Thyroid gland (tissue), 4 donors: Measurements from ENCODE around the gene INPP4A. TPM values are rescaled to one million over a fixed set of nuclear protein-coding genes. Genes with fewer than 3 reads are reported as not detected.

Experiments
- DNase-seq, 2 donors: peaks; one replicate each; pipeline ENCODE4 v3.0.0-alpha.2; 2019
- H3K27ac ChIP-seq, 3 donors: fragments of 200-600 bp; sonication (generic); 1 replicate in 2 of 3; 2 replicates in 1 of 3; pipeline ENCODE4 v1.5.1; 2016 to 2019; ENCODE audit warnings: mild to moderate bottlenecking in 1 of 3, moderate library complexity in 1 of 3
- H3K27me3 ChIP-seq: fragments of 200-600 bp; sonication (generic); one replicate; pipeline ENCODE4 v1.5.1; 2019
- H3K36me3 ChIP-seq, 2 donors: fragments of 200-600 bp; sonication (generic); one replicate each; pipeline ENCODE4 v1.5.1; 2016 to 2019
- H3K4me1 ChIP-seq, 2 donors: fragments of 200-600 bp; sonication (generic); one replicate each; pipeline ENCODE4 v1.5.1; 2017 to 2019
- H3K4me3 ChIP-seq, 3 donors: fragments of 200-600 bp; sonication (generic); replicated peaks in 1 of 3; 1 replicate in 2 of 3; 2 replicates in 1 of 3; pipeline ENCODE4 v1.5.1; 2016; ENCODE audit warnings: mild to moderate bottlenecking in 1 of 3
- H3K9me3 ChIP-seq: fragments of 200-600 bp; sonication (generic); one replicate; pipeline ENCODE4 v1.5.1; 2017
- POLR2A ChIP-seq, 2 donors: fragments of 450-650 bp; IDR thresholded peaks; one replicate each; pipeline ENCODE4 v1.6.1; 2017; ENCODE audit warnings: antibody characterized with exemption in 2 of 2, mild to moderate bottlenecking in 2 of 2, moderate library complexity in 1 of 2
- WGBS, 2 donors: methylation state at CpG; one replicate each; pipeline ENCODE4 v1.1.5; 2017; 5-methylcytosine and 5-hydroxymethylcytosine counted together
- intact Hi-C: fragments of 100-400 bp; cut with DNase I; formaldehyde crosslinking; loops from one replicate; pipeline ENCODE4 v1.15.1; 2023
- total RNA-seq, 4 donors: library from RNA; depleted of rRNA; stranded (reverse); fragments of >200 nt; gene quantifications; one replicate each; pipeline ENCODE4 v1.2.3, GENCODE V29; 2016
- TF ChIP-seq, protein P1 (sequence below), 6 experiments: fragments of 200-600 bp in 3 of 6; fragments of 450-650 bp in 3 of 6; sonication (generic) in 3 of 6; IDR thresholded peaks; one replicate each; pipeline ENCODE4 v1.5.1; 2016 to 2019; ENCODE audit warnings: antibody characterized with exemption in 6 of 6, mild to moderate bottlenecking in 2 of 6, inconsistent platforms in 1 of 6, moderate library complexity in 1 of 6

INPP4A gene
- total RNA-seq, 4 donors from 2014 or later, result 18.9 to 24.9 (median 23.8) TPM

DNA sequence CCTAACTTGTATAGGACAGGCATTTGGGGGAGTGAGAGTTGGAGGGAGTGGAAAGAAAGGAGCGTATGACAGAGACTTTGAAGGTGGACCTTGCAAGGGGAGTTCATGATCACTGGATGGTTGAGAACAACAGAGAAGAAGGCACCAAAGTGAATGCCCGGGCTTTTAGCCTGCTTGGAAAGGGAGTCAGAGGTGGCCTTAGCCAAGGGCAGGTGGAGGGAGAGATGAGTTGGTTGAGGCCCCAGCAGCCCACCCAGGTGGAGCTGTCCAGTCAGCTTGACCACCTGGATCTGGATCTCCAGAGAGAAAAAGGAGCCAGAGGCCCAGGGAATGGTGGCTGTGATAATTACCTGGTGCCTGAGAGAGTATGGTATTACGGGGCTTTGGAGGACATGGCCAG lies 90.1 kb downstream of the INPP4A start:
- no peak for DNase-seq
- intact Hi-C loops, result no loop called here
- no peaks in the 10 kb centered on the region for H3K9me3 ChIP-seq
- TF ChIP-seq, protein P1, sequence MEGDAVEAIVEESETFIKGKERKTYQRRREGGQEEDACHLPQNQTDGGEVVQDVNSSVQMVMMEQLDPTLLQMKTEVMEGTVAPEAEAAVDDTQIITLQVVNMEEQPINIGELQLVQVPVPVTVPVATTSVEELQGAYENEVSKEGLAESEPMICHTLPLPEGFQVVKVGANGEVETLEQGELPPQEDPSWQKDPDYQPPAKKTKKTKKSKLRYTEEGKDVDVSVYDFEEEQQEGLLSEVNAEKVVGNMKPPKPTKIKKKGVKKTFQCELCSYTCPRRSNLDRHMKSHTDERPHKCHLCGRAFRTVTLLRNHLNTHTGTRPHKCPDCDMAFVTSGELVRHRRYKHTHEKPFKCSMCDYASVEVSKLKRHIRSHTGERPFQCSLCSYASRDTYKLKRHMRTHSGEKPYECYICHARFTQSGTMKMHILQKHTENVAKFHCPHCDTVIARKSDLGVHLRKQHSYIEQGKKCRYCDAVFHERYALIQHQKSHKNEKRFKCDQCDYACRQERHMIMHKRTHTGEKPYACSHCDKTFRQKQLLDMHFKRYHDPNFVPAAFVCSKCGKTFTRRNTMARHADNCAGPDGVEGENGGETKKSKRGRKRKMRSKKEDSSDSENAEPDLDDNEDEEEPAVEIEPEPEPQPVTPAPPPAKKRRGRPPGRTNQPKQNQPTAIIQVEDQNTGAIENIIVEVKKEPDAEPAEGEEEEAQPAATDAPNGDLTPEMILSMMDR (IDR thresholded peaks at IDR 0.05), result no peak
- no peak for TF ChIP-seq POLR2A (IDR thresholded peaks at IDR 0.05)
- H3K36me3 ChIP-seq, result peaks cover 3 to 22% of the 10 kb centered on the region in 2 donors
- WGBS, 2 donors, result 96% methylated on average over 3 of the region's 3 CpGs
- H3K4me1 ChIP-seq, result no peaks in the 10 kb centered on the region
- no peaks in the 10 kb centered on the region for H3K27me3 ChIP-seq
- H3K4me3 ChIP-seq, result no peak overlapping the region
- no peak overlapping the region for H3K27ac ChIP-seq

DNA sequence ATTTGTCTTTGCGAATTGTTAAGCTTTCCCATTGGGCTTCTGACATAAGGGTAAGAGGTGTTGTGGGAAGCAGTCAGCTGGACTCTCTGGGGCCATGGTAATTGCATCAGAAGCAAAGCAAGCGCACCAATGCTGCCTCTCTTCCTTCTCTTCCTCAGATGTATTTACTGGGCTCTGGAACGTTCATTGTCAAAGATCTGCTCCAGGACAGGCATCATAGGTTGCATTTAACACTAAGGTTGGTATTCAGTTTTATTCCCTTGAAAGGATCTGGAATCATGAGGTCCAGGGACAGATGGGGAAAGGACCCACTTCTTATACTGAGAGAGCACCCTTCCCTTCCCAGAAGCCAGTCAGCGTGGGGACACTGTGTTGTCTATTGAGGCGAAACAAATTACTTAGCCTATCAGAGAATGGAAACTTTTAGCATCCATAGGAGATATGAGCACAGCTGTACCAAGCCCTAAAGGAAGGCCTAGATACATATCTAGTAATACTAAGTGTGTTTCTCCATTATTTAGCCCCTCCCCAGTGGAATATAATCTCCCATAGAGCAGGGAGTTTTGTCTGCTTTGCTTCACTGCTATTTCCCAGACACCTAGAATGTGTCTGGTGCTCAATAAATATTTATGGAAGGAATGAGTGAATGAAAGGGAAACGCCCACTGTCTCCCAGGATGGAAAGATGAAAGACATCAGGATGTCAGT lies 91.5 kb downstream of the INPP4A start:
- Histone ChIP-seq H3K36me3 (peaks cover 3 to 29% of the 10 kb centered on the region in 2 donors), H3K27ac (no peak overlapping the region), H3K27me3 (no peaks in the 10 kb centered on the region), H3K4me1 (no peaks in the 10 kb centered on the region), H3K9me3 (no peaks in the 10 kb centered on the region), H3K4me3 (no peak overlapping the region)
- DNase-seq, result no peak
- no peak for TF ChIP-seq POLR2A (IDR thresholded peaks at IDR 0.05)
- TF ChIP-seq, protein P1 (IDR thresholded peaks at IDR 0.05), result no peak
- WGBS, 2 donors, result 95 to 99% methylated on average over 6 of the region's 6 CpGs
- intact Hi-C loops, result no loop called here

DNA sequence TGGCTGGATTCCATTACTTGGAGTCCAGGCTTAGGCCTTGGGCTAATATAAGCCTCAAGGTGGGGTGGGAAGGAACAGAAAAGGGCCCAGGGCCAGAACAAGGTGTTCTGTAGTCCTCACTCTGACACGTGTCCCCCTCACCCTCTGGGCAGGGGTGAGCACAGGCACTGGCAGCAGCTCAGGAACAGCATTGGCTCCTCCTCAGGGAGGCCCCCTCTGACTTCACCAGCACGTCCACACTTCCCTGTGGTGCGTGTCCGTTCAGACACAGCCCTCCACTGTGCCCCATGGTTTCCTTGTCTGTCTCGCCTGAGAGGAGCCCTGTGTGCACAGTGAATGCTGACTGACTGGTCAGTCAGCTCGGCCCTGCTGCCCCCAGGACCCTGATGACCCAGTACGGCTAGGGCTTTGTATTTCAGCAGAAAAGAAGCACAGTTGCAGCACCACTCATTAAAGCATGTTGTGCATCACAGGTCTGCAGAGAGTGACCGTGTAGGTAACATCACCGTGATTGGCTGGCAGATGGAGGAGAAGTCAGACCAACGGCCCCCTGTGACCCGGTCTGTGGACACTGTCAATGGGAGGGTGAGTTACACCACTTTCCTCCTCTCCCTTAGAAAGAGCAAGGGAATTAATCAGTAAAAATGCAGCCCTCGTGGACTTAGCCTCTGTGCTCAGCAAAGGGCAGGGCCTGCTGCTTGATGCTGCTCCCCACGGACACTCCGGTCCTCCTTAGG lies 92.9 kb downstream of the INPP4A start:
- TF ChIP-seq, protein P1 (IDR thresholded peaks at IDR 0.05), result no peak
- TF ChIP-seq POLR2A (IDR thresholded peaks at IDR 0.05), result no peak
- no peak overlapping the region for H3K4me3 ChIP-seq
- H3K36me3 ChIP-seq, result peaks cover 3 to 29% of the 10 kb centered on the region in 2 donors
- H3K4me1 ChIP-seq, result peaks cover 0 to 3% of the 10 kb centered on the region in 2 donors
- WGBS, 2 donors, result 94 to 97% methylated on average over 14 of the region's 14 CpGs
- no peaks in the 10 kb centered on the region for H3K27me3 ChIP-seq
- no peaks in the 10 kb centered on the region for H3K9me3 ChIP-seq
- intact Hi-C loops, result no loop called here
- no peak overlapping the region for H3K27ac ChIP-seq
- DNase-seq, result no peak

DNA sequence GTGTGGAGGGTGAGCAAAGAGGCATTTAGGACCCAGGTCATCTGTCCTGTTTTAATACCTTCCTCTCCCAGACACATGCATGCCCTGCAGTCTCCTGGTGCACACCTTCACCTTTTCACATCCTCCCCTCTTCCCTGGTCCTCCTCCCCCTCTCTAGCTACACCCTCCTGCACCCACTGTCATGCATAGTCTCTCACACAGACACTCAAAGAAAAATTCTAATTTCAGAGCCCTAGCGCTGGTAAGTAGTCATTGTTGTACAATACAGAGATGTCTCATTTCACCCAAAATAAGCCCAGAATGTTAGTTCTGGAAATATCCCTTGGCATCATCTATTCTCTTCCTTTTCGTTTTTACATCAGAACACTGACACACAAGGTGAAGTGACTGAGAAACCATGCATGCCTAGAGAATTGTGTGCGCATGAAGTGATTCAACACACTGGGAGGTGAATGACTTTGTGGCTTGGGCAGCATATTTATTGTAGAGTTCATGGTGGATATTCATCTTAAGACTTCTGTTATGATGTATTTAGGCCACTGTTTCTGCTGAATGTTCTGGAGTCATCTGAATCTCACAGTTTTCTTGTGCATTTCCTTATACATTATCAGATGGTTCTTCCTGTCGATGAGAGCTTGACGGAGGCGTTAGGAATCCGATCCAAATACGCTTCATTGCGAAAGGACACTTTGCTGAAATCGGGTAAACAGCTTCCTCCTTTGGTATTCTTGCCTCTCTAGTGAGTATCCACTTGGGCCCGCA lies 93.8 kb downstream of the INPP4A start:
- no peak for DNase-seq
- H3K27ac ChIP-seq, result no peak overlapping the region
- no peaks in the 10 kb centered on the region for H3K9me3 ChIP-seq
- 94 to 96% methylated on average over 11 of the region's 11 CpGs for WGBS, 2 donors
- TF ChIP-seq, protein P1 (IDR thresholded peaks at IDR 0.05), result no peak
- no peak for TF ChIP-seq POLR2A (IDR thresholded peaks at IDR 0.05)
- no peak overlapping the region for H3K4me3 ChIP-seq
- peaks cover 0 to 3% of the 10 kb centered on the region in 2 donors for H3K4me1 ChIP-seq
- intact Hi-C loops, result no loop called here
- H3K36me3 ChIP-seq, result peaks cover 3 to 29% of the 10 kb centered on the region in 2 donors
- no peaks in the 10 kb centered on the region for H3K27me3 ChIP-seq
